HL-60 (cell line): ENCODE results near the gene TTC16.

Experiments used
- POLR2AphosphoS5 ChIP-seq: IDR thresholded peaks from 2 replicates; pipeline ENCODE4 v1.6.1; 2012; ENCODE audit warnings: low read depth
- SPI1 ChIP-seq: IDR thresholded peaks from 2 replicates; pipeline ENCODE4 v1.6.1; 2012; ENCODE audit warnings: low read depth, mild to moderate bottlenecking, borderline replicate concordance
- TF ChIP-seq, protein P1 (sequence below): IDR thresholded peaks from one replicate; pipeline ENCODE4 v1.5.1; 2011; ENCODE audit warnings: low read length, control low read depth, inconsistent platforms; ENCODE audit not compliant: insufficient read depth

DNA sequence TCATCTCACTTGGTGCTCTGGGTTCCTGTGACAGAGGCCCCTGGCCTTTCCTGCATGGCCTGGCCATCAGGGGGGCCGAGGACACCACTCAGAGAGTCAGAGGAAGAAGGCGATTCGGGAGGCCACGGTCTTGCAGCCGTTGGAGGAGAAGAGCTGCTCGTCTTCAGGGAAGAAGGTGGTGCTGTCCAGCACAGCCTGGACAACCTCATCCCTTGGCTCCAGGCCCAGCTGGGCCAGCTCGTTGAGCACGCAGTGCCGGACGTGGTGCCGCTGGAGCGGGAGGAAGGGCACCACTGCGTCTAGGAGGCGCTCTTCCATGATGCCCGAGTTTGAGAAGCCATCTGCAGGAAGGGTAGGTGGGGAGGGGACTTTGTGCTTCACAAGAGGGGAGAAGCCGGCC, 16.1 kb downstream of the TTC16 start:
- TF ChIP-seq POLR2AphosphoS5 (no peak), SPI1 (no peak)
- TF ChIP-seq, protein P1, sequence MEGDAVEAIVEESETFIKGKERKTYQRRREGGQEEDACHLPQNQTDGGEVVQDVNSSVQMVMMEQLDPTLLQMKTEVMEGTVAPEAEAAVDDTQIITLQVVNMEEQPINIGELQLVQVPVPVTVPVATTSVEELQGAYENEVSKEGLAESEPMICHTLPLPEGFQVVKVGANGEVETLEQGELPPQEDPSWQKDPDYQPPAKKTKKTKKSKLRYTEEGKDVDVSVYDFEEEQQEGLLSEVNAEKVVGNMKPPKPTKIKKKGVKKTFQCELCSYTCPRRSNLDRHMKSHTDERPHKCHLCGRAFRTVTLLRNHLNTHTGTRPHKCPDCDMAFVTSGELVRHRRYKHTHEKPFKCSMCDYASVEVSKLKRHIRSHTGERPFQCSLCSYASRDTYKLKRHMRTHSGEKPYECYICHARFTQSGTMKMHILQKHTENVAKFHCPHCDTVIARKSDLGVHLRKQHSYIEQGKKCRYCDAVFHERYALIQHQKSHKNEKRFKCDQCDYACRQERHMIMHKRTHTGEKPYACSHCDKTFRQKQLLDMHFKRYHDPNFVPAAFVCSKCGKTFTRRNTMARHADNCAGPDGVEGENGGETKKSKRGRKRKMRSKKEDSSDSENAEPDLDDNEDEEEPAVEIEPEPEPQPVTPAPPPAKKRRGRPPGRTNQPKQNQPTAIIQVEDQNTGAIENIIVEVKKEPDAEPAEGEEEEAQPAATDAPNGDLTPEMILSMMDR = no peak
